ENCODE results near the gene IQCH. TPM values are rescaled to one million over a fixed set of nuclear protein-coding genes. Genes with fewer than 3 reads are reported as not detected.
A peak's percentile ranks its signal among the peaks of the same experiment; 100 is the strongest.
"Not testable (repeated sequence)": the region's sequence is repeated elsewhere in the genome, so short reads cannot be mapped to it uniquely, and the experiment has no call there.

Gene IQCH
- total RNA-seq, 1 experiment from 2014 or later = 1.9 TPM

GRCh38 chr15:67281714-67282113, 27.1 kb downstream of the IQCH start:
- CTCF ChIA-PET = interaction anchor here (0.8 to 1.6 kb wide), 3 partner anchors 23 to 430 kb away, joined by 3 read pairs; no protein-coding TSS in a partner anchor
- POLR2A ChIA-PET = interaction anchor here (0.7 kb wide), 1 partner anchor 650 kb away, joined by 8 read pairs; no protein-coding TSS in a partner anchor

GRCh38 chr15:67285625-67286024, 31.0 kb downstream of the IQCH start:
- H3K4me1 Mint-ChIP-seq = peaks cover 20% of the 10 kb centered on the region
- H3K27me3 Mint-ChIP-seq (ENCODE audit: low read depth); H3K36me3 Mint-ChIP-seq; H3K27ac Mint-ChIP-seq; CTCF ChIA-PET; POLR2A ChIA-PET; H3K4me3 Mint-ChIP-seq; DNase-seq (ENCODE audit: low spot score); ATAC-seq: not testable (repeated sequence)
- peaks cover 20% of the 10 kb centered on the region for H3K9me3 Mint-ChIP-seq

More at GRCh38 chr15:67281714-67282113, 27.1 kb downstream of the IQCH start:
- Mint-ChIP-seq H3K4me3 (no peak overlapping the region), H3K9me3 (peaks cover 20% of the 10 kb centered on the region), H3K4me1 (peaks cover 23% of the 10 kb centered on the region), H3K36me3 (peaks cover 3% of the 10 kb centered on the region; the same call in 1 of the 2 replicates), H3K27me3 (ENCODE audit: low read depth) (no peaks in the 10 kb centered on the region), H3K27ac (peak overlapping the region; percentile 23)
- TF ChIP-seq ESRRA (CRISPR knock-in tag; IDR thresholded peaks at IDR 0.05; ENCODE audit: borderline replicate concordance) (no peak), ATF2 (CRISPR knock-in tag; IDR thresholded peaks at IDR 0.05; ENCODE audit: borderline replicate concordance, low read depth) (no peak), ZNF512 (CRISPR knock-in tag; IDR thresholded peaks at IDR 0.05; ENCODE audit: borderline replicate concordance) (no peak), JAZF1 (CRISPR knock-in tag; IDR thresholded peaks at IDR 0.05) (no peak), ELF4 (CRISPR knock-in tag; IDR thresholded peaks at IDR 0.05; ENCODE audit: low read depth) (no peak), TEAD4 (CRISPR knock-in tag; IDR thresholded peaks at IDR 0.05) (no peak), HMGXB4 (CRISPR knock-in tag; IDR thresholded peaks at IDR 0.05) (no peak), ZBTB43 (CRISPR knock-in tag; IDR thresholded peaks at IDR 0.05) (no peak), ZNF219 (CRISPR knock-in tag; IDR thresholded peaks at IDR 0.05; ENCODE audit: borderline replicate concordance) (no peak), SP1 (CRISPR knock-in tag; conservative IDR thresholded peaks at IDR 0.05) (no peak), NR1H2 (CRISPR knock-in tag; IDR thresholded peaks at IDR 0.05) (no peak), NR2C2 (CRISPR knock-in tag; IDR thresholded peaks at IDR 0.05) (no peak), EMX1 (CRISPR knock-in tag; IDR thresholded peaks at IDR 0.05) (no peak), HMGA2 (CRISPR knock-in tag; IDR thresholded peaks at IDR 0.05) (no peak), ZNF671 (CRISPR knock-in tag; IDR thresholded peaks at IDR 0.05) (no peak), ZNF396 (CRISPR knock-in tag; IDR thresholded peaks at IDR 0.05; ENCODE audit: borderline replicate concordance) (no peak), FOXJ3 (CRISPR knock-in tag; IDR thresholded peaks at IDR 0.05; ENCODE audit: borderline replicate concordance) (no peak)
- TF ChIP-seq, protein P1, sequence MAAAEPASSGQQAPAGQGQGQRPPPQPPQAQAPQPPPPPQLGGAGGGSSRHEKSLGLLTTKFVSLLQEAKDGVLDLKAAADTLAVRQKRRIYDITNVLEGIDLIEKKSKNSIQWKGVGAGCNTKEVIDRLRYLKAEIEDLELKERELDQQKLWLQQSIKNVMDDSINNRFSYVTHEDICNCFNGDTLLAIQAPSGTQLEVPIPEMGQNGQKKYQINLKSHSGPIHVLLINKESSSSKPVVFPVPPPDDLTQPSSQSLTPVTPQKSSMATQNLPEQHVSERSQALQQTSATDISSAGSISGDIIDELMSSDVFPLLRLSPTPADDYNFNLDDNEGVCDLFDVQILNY (CRISPR knock-in tag; IDR thresholded peaks at IDR 0.05) = no peak
- TF ChIP-seq, protein P2, sequence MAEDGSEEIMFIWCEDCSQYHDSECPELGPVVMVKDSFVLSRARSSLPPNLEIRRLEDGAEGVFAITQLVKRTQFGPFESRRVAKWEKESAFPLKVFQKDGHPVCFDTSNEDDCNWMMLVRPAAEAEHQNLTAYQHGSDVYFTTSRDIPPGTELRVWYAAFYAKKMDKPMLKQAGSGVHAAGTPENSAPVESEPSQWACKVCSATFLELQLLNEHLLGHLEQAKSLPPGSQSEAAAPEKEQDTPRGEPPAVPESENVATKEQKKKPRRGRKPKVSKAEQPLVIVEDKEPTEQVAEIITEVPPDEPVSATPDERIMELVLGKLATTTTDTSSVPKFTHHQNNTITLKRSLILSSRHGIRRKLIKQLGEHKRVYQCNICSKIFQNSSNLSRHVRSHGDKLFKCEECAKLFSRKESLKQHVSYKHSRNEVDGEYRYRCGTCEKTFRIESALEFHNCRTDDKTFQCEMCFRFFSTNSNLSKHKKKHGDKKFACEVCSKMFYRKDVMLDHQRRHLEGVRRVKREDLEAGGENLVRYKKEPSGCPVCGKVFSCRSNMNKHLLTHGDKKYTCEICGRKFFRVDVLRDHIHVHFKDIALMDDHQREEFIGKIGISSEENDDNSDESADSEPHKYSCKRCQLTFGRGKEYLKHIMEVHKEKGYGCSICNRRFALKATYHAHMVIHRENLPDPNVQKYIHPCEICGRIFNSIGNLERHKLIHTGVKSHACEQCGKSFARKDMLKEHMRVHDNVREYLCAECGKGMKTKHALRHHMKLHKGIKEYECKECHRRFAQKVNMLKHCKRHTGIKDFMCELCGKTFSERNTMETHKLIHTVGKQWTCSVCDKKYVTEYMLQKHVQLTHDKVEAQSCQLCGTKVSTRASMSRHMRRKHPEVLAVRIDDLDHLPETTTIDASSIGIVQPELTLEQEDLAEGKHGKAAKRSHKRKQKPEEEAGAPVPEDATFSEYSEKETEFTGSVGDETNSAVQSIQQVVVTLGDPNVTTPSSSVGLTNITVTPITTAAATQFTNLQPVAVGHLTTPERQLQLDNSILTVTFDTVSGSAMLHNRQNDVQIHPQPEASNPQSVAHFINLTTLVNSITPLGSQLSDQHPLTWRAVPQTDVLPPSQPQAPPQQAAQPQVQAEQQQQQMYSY (CRISPR knock-in tag; IDR thresholded peaks at IDR 0.05) = no peak
- TF ChIP-seq, protein P3, sequence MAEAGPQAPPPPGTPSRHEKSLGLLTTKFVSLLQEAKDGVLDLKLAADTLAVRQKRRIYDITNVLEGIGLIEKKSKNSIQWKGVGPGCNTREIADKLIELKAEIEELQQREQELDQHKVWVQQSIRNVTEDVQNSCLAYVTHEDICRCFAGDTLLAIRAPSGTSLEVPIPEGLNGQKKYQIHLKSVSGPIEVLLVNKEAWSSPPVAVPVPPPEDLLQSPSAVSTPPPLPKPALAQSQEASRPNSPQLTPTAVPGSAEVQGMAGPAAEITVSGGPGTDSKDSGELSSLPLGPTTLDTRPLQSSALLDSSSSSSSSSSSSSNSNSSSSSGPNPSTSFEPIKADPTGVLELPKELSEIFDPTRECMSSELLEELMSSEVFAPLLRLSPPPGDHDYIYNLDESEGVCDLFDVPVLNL (CRISPR knock-in tag; IDR thresholded peaks at IDR 0.05; ENCODE audit: borderline replicate concordance, low read depth) = no peak
- ATAC-seq (peak; percentile 26; the same call in 1 of the 2 replicates), DNase-seq (ENCODE audit: low spot score) (no peak)

GRCh38 chr15:67286400-67286799, 31.8 kb downstream of the IQCH start:
- POLR2A ChIA-PET; ATAC-seq; H3K27ac Mint-ChIP-seq; CTCF ChIA-PET; H3K27me3 Mint-ChIP-seq (ENCODE audit: low read depth); H3K4me3 Mint-ChIP-seq; DNase-seq (ENCODE audit: low spot score); H3K36me3 Mint-ChIP-seq: not testable (repeated sequence)
- Mint-ChIP-seq H3K9me3 (peaks cover 20% of the 10 kb centered on the region), H3K4me1 (peaks cover 16% of the 10 kb centered on the region)
